Measurements from ENCODE around the gene CAMKK1.

GRCh38 chr17:3909257-3909656 lies 16.4 kb upstream of the CAMKK1 start:
- TF ChIP-seq, protein P1, sequence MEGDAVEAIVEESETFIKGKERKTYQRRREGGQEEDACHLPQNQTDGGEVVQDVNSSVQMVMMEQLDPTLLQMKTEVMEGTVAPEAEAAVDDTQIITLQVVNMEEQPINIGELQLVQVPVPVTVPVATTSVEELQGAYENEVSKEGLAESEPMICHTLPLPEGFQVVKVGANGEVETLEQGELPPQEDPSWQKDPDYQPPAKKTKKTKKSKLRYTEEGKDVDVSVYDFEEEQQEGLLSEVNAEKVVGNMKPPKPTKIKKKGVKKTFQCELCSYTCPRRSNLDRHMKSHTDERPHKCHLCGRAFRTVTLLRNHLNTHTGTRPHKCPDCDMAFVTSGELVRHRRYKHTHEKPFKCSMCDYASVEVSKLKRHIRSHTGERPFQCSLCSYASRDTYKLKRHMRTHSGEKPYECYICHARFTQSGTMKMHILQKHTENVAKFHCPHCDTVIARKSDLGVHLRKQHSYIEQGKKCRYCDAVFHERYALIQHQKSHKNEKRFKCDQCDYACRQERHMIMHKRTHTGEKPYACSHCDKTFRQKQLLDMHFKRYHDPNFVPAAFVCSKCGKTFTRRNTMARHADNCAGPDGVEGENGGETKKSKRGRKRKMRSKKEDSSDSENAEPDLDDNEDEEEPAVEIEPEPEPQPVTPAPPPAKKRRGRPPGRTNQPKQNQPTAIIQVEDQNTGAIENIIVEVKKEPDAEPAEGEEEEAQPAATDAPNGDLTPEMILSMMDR (IDR thresholded peaks at IDR 0.05; ENCODE audit: borderline replicate concordance, extremely low read depth, low read length, poor library complexity, severe bottlenecking), result no peak
- TF ChIP-seq EZH2 (IDR thresholded peaks at IDR 0.05; ENCODE audit: borderline replicate concordance, low read depth, low read length, severe bottlenecking), result no peak

Measured in DND-41 (cell line).